ENCODE data around the gene COX8A.
A peak's percentile ranks its signal among the peaks of the same experiment; 100 is the strongest.
"Not testable (repeated sequence)": the region's sequence is repeated elsewhere in the genome, so short reads cannot be mapped to it uniquely, and the experiment has no call there.

The COX8A gene, protein sequence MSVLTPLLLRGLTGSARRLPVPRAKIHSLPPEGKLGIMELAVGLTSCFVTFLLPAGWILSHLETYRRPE

DNA sequence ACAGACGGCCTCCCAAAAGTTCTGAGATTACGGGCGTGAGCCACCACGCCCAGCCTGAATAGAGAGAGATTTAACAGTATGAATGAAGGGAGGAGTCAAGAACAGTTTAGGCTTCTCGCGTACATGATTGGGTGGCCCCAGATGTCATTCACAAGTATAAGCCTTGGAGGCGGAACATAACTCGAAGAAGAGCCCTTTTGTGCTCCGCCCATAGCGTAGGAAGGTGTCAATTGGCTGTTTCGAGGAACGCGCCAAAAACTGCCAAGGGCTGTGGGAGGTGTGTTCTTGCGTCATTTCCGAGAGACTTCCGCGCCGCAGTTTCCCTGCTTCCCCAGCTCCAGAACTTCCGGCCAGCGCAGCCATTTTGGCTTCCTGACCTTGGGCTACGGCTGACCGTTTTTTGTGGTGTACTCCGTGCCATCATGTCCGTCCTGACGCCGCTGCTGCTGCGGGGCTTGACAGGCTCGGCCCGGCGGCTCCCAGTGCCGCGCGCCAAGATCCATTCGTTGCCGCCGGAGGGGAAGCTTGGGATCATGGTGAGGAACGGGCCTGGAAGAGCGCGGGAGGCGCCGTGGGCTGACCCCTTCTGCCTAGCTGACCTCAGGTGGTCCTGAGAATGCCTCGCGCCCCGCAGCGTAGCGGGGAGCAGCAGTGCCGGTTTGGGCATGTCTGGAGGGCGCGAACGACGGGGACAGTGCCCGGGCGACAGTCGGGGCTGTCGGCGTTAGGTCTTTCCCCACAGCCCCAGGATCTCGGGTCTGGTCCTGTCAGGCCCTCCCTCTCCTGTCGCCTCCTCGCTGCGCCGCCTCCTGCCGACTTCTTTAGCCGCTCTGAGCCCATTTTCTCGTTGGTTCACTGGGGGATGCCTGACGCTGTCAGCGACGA is at the start of gene COX8A:
Gene COX8A, plus strand, starts transcription at position 362 of the 885 bp plus-strand sequence. Its CDS starts 61 bp downstream, at position 423.
- DNase-seq (ENCODE audit: low read depth in 2 of 3, low spot score in 2 of 3) = peak; percentile 57 to 84 (median 79)

DNA sequence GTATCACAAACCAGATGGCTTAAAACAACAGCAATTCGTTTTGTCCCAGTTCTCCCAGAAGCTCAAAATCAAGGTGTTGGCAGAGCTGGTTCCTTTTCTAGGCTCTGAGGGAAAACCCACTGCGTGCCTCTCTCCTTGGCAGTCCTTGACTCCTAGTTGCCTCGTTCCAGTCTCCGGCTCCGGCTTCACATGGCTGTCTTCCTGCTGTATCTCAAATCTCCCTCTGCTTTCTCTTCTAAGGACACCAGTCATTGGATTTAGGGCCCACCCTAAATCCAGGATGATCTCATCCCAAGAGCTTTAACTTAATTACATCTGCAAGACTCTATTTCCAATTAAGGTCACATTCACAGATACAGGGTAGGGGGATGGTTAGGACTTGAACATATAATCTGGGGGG is 44.8 kb upstream of the COX8A start:
- no peak for DNase-seq (ENCODE audit: low read depth in 2 of 3, low spot score in 2 of 3)

DNA sequence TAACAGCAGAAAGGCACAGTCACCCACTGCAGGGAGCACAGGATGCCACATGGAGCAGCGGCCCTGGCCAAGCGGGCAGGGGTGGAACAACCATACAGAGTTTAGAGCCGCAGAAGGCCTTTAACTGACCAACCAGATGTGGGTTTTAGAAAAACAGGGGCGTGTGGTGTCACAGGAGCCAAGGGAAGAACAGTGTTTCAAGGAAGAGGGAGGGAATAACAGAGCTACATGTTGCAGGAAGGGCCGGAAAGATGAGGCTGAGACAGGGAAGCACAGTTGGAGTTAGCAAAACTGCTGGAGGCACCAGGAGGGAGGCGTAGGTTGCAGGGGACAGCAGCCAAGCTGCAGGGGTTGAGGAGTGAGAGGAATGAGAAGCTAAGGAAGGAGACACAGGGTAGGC is 43.4 kb upstream of the COX8A start:
- no peak for DNase-seq (ENCODE audit: low read depth in 2 of 3, low spot score in 2 of 3)

DNA sequence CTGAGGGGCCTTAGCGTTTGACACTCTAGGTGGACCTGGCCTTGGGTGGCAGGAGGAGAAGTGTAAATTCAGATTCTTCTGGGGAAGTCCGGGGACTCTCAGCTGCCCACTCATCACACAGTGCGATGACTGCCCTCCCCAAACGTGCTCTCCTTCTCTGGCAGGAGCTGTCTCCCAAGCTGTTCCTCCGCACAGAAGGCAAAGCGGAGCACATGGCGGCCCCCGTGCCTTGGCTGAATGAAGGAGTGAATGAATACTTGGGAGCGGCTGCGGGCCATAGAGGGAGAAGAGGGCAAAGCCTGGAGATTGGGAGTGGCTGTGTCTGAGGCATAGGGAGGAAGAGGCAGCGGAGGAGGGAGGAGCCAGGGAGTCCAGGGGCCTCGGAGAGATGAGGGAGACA is 42.5 kb upstream of the COX8A start:
- no peak for DNase-seq (ENCODE audit: low read depth in 2 of 3, low spot score in 2 of 3)

DNA sequence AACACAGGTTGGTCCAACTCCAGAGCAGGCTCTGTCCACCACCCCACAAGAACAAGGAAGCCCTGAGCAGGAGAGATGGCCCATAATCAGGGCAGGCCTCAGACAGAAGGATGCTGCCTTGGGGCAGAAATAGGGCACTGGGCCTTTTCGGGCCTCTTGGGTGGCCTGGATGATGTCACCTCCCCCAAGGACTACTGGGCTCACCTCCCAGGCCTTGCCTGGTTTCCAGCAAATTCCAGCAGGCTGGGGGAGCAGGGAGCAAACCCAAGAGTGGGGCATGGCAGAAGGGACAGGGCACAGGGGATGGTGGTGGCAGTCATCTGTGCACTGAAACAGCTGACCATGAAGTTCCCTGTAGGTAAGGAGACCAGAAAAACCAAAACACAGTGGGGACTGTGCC is 41.0 kb upstream of the COX8A start:
- no peak for DNase-seq (ENCODE audit: low read depth in 2 of 3, low spot score in 2 of 3)

- no peak for DNase-seq (ENCODE audit: low read depth in 2 of 3, low spot score in 2 of 3)
These were observed 36.5 kb upstream of the COX8A start for GRCh38 chr11:63937713-63938478.

GRCh38 chr11:63938479-63939396 is 35.7 kb upstream of the COX8A start, which contains the start of gene NAA40:
TSS of gene NAA40 (plus strand) at chr11:63939002. CDS start at chr11:63939097, 95 bp downstream.
- peak; percentile 79 to 91 (median 89) for DNase-seq (ENCODE audit: low read depth in 2 of 3, low spot score in 2 of 3)

DNA sequence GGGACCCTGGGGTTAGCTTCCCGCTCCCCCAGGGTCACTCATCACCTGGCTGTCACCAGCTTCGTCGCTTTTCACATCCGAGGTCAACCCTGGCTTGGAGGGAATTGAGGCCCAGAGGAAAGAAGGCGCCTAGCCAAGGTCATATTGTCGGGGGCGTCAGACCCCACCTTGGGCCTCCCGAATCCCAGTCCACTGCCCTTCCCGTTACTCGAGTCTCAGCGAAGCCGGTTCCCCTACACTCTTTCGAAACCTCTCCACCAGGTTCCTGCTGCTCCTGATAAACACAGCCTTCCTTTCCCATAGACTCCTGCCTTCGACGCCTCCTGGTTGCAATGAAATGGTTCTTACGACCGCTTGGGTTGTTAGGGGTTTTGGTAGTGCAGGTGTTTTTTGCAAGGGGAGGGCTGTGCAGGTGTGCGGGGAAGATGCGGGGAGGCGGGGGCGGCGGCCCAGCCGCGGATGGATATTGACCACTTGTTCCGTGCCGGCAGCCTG is 35.0 kb upstream of the COX8A start:
- no peak for DNase-seq (ENCODE audit: low read depth in 2 of 3, low spot score in 2 of 3)

DNA sequence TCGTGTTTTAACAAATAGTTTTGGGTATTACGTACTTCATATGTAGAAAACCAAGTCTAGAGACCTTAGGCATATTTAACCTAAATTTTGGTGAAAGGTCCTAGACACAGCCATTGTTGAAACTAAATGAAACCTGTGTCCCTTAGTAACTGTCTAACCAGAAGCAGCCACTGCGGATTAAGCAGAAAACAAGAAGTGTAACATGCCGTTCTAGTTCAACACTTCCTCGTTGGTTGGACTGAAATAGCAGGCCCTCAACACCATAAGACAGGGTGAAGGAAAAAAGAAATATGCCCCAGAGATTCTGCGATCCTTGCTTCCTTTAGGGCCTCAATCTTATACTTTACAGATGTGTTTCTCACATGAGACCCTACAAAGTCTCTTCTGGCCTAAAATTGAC is 33.6 kb upstream of the COX8A start:
- DNase-seq (ENCODE audit: low read depth in 2 of 3, low spot score in 2 of 3) = no peak

DNA sequence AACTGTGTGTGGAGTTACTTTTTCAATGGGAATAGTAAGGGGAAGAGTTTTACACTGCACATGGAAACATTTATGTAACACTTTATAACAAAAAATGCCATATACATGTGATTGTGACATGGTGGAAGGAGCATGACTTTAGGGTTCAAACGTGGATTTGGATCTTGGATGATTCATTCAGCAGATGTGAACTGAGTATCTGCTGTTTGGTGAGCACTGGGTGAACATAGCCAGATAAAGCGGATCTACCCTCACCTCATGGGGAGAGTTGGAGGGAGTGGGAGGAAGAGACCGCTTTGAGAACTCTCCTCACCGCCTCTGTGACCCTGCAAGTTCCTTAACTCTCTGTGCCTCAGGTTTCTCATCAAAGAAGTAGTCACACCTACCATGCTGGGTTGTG is 32.5 kb upstream of the COX8A start:
- DNase-seq (ENCODE audit: low read depth in 2 of 3, low spot score in 2 of 3) = no peak

- DNase-seq (ENCODE audit: low read depth in 2 of 3, low spot score in 2 of 3) = no peak
These were observed 31.6 kb upstream of the COX8A start for GRCh38 chr11:63942803-63943202.

DNA sequence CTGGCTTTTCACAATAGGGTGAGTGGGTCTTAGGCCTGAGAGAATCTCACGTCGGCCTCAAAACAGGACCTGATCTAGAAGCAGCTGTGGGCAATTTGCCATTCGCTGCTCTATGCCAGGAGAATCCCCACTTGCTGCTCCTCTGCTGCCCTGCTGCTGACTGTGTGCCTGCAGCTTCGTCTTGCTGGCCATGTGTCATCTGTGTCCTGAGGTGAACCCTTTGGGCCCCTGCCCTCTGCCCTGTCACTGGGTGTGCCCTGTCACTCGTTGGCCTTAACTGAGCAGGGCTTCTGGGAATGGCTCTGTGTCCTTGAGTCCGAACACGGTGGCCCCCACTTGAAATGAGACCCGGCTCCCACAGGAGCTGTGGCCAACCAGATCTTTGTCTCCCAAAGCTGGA is 29.4 kb upstream of the COX8A start:
- DNase-seq (ENCODE audit: low read depth in 2 of 3, low spot score in 2 of 3) = no peak

GRCh38 chr11:63945477-63946163 is 28.8 kb upstream of the COX8A start:
- DNase-seq (ENCODE audit: low read depth in 2 of 3, low spot score in 2 of 3) = no peak

GRCh38 chr11:63951779-63952536 is 22.5 kb upstream of the COX8A start:
- DNase-seq (ENCODE audit: low read depth in 2 of 3, low spot score in 2 of 3) = no peak

- no peak for DNase-seq (ENCODE audit: low read depth in 2 of 3, low spot score in 2 of 3)
These were observed 21.9 kb upstream of the COX8A start for GRCh38 chr11:63952570-63952969.

- DNase-seq (ENCODE audit: low read depth in 2 of 3, low spot score in 2 of 3) = no peak
These were observed 16.4 kb upstream of the COX8A start for GRCh38 chr11:63958008-63958407.

DNA sequence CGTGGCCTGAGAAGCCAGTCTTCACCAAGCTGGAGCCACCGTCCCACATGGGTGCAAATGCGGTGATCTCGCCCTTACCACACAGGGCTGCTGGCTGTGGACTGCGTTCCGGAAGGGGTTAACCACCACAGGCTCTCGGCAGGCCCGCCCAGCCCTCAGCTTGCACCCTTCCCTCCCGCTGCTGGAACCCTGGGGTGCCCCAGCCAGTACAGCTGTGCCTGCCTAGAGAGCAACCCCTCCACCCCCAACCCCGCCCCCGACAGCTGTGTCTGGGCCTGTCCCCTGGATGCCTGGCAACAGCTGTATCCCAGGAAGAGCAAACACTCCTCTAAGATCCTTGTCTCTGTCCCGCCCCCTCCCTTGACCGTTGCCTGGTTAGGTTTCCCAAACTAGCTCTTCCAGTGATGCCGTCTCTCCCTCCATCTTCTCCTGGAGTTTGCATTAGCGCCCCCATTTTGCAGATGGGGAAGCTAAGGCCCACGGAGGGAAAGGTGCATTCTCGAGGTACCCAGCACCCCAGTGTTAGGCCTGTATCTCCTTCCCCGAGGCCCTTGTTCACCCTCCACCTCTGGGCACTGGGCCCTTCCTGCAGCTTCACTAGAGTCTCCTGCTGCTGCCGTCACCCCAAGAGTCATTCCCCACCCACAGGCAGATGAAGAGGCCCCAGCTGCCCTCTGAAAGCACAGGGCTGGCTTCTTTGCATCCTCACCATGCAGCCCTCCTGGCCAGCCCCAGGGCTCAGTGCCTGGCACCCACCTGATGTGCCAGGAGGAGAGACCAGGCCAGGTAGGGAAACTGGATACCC is 12.6 kb upstream of the COX8A start:
- DNase-seq (ENCODE audit: low read depth in 2 of 3, low spot score in 2 of 3) = no peak

GRCh38 chr11:63963895-63964294 is 10.5 kb upstream of the COX8A start:
- DNase-seq (ENCODE audit: low read depth in 2 of 3, low spot score in 2 of 3) = not testable (repeated sequence)

GRCh38 chr11:63966444-63966843 is 8.0 kb upstream of the COX8A start:
- DNase-seq (ENCODE audit: low read depth in 2 of 3, low spot score in 2 of 3) = no peak
